ENCODE data around the gene C7orf33.

- TF ChIP-seq, protein P1, sequence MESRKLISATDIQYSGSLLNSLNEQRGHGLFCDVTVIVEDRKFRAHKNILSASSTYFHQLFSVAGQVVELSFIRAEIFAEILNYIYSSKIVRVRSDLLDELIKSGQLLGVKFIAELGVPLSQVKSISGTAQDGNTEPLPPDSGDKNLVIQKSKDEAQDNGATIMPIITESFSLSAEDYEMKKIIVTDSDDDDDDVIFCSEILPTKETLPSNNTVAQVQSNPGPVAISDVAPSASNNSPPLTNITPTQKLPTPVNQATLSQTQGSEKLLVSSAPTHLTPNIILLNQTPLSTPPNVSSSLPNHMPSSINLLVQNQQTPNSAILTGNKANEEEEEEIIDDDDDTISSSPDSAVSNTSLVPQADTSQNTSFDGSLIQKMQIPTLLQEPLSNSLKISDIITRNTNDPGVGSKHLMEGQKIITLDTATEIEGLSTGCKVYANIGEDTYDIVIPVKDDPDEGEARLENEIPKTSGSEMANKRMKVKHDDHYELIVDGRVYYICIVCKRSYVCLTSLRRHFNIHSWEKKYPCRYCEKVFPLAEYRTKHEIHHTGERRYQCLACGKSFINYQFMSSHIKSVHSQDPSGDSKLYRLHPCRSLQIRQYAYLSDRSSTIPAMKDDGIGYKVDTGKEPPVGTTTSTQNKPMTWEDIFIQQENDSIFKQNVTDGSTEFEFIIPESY (IDR thresholded peaks at IDR 0.05): peak; percentile 27
- TF ChIP-seq CTCF (IDR thresholded peaks at IDR 0.05; ENCODE audit: low read depth, low read length, missing input control): no peak
- TF ChIP-seq, protein P2, sequence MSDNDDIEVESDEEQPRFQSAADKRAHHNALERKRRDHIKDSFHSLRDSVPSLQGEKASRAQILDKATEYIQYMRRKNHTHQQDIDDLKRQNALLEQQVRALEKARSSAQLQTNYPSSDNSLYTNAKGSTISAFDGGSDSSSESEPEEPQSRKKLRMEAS (IDR thresholded peaks at IDR 0.05): peak; percentile 47
- peak; percentile 22 for TF ChIP-seq YY1 (IDR thresholded peaks at IDR 0.05)
- no peak for TF ChIP-seq TAF1 (conservative IDR thresholded peaks at IDR 0.05)
- no peak for TF ChIP-seq RAD21 (IDR thresholded peaks at IDR 0.05)
- TF ChIP-seq HNF4A (conservative IDR thresholded peaks at IDR 0.05): peak; percentile 80 to 81
- TF ChIP-seq EGR1 (IDR thresholded peaks at IDR 0.05; ENCODE audit: low read depth in 2 of 2): no peak
- no peak for TF ChIP-seq NR2F2 (IDR thresholded peaks at IDR 0.05)
- TF ChIP-seq, protein P3, sequence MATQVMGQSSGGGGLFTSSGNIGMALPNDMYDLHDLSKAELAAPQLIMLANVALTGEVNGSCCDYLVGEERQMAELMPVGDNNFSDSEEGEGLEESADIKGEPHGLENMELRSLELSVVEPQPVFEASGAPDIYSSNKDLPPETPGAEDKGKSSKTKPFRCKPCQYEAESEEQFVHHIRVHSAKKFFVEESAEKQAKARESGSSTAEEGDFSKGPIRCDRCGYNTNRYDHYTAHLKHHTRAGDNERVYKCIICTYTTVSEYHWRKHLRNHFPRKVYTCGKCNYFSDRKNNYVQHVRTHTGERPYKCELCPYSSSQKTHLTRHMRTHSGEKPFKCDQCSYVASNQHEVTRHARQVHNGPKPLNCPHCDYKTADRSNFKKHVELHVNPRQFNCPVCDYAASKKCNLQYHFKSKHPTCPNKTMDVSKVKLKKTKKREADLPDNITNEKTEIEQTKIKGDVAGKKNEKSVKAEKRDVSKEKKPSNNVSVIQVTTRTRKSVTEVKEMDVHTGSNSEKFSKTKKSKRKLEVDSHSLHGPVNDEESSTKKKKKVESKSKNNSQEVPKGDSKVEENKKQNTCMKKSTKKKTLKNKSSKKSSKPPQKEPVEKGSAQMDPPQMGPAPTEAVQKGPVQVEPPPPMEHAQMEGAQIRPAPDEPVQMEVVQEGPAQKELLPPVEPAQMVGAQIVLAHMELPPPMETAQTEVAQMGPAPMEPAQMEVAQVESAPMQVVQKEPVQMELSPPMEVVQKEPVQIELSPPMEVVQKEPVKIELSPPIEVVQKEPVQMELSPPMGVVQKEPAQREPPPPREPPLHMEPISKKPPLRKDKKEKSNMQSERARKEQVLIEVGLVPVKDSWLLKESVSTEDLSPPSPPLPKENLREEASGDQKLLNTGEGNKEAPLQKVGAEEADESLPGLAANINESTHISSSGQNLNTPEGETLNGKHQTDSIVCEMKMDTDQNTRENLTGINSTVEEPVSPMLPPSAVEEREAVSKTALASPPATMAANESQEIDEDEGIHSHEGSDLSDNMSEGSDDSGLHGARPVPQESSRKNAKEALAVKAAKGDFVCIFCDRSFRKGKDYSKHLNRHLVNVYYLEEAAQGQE (IDR thresholded peaks at IDR 0.05): no peak
- TF ChIP-seq GABPA (IDR thresholded peaks at IDR 0.05 in 1 of 2, conservative IDR thresholded peaks at IDR 0.05 in 1 of 2): no peak
- peak; percentile 46 to 62 for TF ChIP-seq RXRA (IDR thresholded peaks at IDR 0.05)
- TF ChIP-seq SP1 (IDR thresholded peaks at IDR 0.05): peak; percentile 43
These were observed 24.6 kb downstream of the C7orf33 start for GRCh38 chr7:148615085-148615730.

All from liver (tissue), 3 donors.